Adrenal gland (tissue), 5 donors: ENCODE data around the gene DMD.

ENCODE experiments used
- CTCF ChIP-seq, 6 experiments: fragments of 450-650 bp in 4 of 6; fragments of 200-600 bp in 2 of 6; sonication (generic) in 1 of 6; IDR thresholded peaks; 1 replicate in 5 of 6; 2 replicates in 1 of 6; pipeline versions ENCODE4 v1.5.1 to v1.8.0; 2016 to 2021; ENCODE audit warnings: antibody characterized with exemption in 6 of 6, mild to moderate bottlenecking in 2 of 6, moderate library complexity in 1 of 6
- POLR2A ChIP-seq, 2 donors: fragments of 450-650 bp; IDR thresholded peaks; one replicate each; pipeline ENCODE4 v1.6.1; 2017; ENCODE audit warnings: antibody characterized with exemption in 2 of 2, mild to moderate bottlenecking in 2 of 2, moderate library complexity in 1 of 2
- donor health status: DM: no; HTN: no; CAD: no.

- TF ChIP-seq CTCF (IDR thresholded peaks at IDR 0.05) (no peak), POLR2A (IDR thresholded peaks at IDR 0.05) (no peak)
Measured at GRCh38 chrX:33149085-33149484, 62.3 kb downstream of the DMD start.
